Mucosa of descending colon (tissue), 3 donors: ENCODE results near the gene SMTNL2. TPM values are rescaled to one million over a fixed set of nuclear protein-coding genes. Genes with fewer than 3 reads are reported as not detected.

Experiments used
- ATAC-seq: fragments of 200-7000 bp; cut with Tn5 transposase; one replicate; pipeline ENCODE4 v1.9.1; 2020; ENCODE audit warnings: mild to moderate bottlenecking, moderate library complexity
- DNase-seq, 3 donors: peaks; one replicate each; pipeline ENCODE4 v3.0.0-alpha.2; 2020
- H3K36me3 ChIP-seq: fragments of 200-600 bp; one replicate; pipeline ENCODE4 v1.8.0; 2021; ENCODE audit warnings: low read depth, mild to moderate bottlenecking
- H3K4me1 ChIP-seq: fragments of 200-600 bp; one replicate; pipeline ENCODE4 v1.8.0; 2021; ENCODE audit warnings: low read depth, mild to moderate bottlenecking
- H3K4me3 ChIP-seq: fragments of 200-600 bp; one replicate; pipeline ENCODE4 v1.8.0; 2021; ENCODE audit warnings: mild to moderate bottlenecking
- H3K9me3 ChIP-seq: fragments of 200-600 bp; one replicate; pipeline ENCODE4 v1.8.0; 2021; ENCODE audit warnings: mild to moderate bottlenecking
- intact Hi-C, 2 donors: fragments of 100-400 bp; cut with DNase I in 1 of 2; cut with micrococcal nuclease in 1 of 2; formaldehyde crosslinking; loops; one replicate each; pipeline versions ENCODE4 v1.11.0 to v1.11.1; 2022; cut with DNase I, micrococcal nuclease
- total RNA-seq, 3 donors: library from RNA; stranded (reverse); fragmentation: NEBNext Ultra II Directional in 2 of 3; extraction: Animal tissue kit (Norgen Biotek cat#: 25700) in 2 of 3; gene quantifications; one replicate each; pipeline versions ENCODE4 v1.2.1 to v1.2.4, GENCODE V29; 2021 to 2023
- TF ChIP-seq, protein P1 (sequence below): fragments of 200-600 bp; IDR thresholded peaks from one replicate; pipeline ENCODE4 v1.8.0; 2022; ENCODE audit warnings: antibody characterized with exemption, mild to moderate bottlenecking
- donor health status: DM: no; HTN: no; CAD: no; lungs with moderate emphysema.
- donor health status: DM: no; HTN: no; CAD: no.
- donor health status: DM: no; HTN: yes; CAD: no.

Gene SMTNL2
- total RNA-seq, 3 donors from 2014 or later: 0.12 to 1.5 (median 1.1) TPM

DNA sequence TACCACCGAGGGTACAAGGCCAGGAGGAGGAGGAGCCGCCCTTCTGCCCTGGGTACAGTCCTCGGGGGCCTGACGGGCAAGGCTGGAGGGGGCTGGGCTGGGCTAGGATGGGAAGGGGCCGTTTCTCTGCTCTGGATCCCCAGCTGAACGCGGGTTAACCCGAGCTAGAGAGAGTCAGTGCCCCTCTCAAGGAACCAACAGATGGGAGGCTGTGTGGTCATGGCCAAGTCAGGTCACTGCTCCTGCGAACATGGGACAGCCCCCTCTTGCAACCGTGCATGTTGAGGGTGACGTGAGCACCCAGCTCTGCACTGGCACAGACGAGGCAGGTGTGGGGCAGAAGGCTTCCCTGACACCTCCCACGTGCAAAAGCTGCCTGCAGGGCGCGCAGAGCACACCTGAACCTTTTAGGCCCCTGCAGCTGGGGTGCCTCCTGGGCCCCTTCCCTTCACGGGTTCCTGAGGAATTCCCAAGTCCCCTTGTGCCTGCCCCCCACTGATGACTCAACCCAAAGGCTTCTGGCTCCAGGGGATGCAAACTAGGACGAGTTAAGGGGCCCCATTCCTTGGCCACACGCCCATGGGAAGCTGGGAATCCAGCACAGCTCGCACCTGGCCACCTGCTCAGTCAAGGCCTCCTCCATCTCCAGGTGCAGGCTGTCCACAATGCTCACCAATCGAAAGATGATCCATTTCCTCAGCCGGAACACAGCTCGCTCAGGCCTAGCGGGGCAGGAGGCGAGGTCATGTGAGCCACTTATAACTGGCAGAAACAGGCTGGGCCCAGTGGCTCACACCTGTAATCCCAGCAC, 35.4 kb upstream of the SMTNL2 start:
- Histone ChIP-seq H3K36me3 (no peaks in the 10 kb centered on the region), H3K4me3 (no peak overlapping the region), H3K4me1 (peaks cover 1% of the 10 kb centered on the region), H3K9me3 (no peaks in the 10 kb centered on the region)
- no peak for ATAC-seq
- TF ChIP-seq, protein P1, sequence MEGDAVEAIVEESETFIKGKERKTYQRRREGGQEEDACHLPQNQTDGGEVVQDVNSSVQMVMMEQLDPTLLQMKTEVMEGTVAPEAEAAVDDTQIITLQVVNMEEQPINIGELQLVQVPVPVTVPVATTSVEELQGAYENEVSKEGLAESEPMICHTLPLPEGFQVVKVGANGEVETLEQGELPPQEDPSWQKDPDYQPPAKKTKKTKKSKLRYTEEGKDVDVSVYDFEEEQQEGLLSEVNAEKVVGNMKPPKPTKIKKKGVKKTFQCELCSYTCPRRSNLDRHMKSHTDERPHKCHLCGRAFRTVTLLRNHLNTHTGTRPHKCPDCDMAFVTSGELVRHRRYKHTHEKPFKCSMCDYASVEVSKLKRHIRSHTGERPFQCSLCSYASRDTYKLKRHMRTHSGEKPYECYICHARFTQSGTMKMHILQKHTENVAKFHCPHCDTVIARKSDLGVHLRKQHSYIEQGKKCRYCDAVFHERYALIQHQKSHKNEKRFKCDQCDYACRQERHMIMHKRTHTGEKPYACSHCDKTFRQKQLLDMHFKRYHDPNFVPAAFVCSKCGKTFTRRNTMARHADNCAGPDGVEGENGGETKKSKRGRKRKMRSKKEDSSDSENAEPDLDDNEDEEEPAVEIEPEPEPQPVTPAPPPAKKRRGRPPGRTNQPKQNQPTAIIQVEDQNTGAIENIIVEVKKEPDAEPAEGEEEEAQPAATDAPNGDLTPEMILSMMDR: no peak
- DNase-seq: peak in 2 of 3 donors; percentile 14 to 25
- intact Hi-C loops: no loop called here

DNA sequence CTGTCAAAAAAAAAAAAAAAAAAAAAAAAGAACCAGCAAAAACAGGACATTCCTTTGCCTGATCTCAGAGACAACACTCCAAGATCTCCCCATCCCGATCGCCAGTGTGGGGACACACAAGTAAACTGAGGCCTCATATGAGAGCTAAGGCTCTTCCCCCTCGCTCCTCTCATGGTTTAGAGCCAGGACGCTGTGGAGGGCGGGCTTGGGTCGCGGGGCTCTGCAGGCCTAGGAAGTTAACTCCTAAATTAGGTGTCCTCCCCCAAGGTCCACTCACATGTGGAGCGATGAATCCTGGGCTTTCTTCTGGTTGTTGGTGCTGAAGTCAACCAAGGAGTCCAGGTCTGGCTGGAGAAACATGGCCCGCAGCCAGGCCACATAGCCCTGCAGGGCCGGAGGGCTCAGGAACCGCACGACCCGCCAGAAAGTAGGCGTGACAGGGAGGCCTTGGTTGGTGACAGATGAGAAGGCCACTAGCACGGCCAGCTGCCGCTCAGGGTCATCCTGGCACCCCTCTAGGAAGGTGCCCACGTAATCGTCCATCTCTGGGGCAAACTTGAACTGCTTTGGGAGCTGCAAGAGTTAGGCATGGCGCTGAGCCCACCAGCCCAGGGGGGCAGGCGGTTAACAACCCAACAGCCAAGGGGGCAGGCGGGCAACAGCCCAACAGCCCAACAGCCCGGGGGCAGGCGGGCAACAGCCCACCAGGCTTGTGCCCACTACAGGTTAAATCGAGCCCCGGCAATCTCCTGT, 34.4 kb upstream of the SMTNL2 start:
- Histone ChIP-seq H3K9me3 (no peaks in the 10 kb centered on the region), H3K4me3 (no peak overlapping the region), H3K4me1 (peaks cover 10% of the 10 kb centered on the region), H3K36me3 (no peaks in the 10 kb centered on the region)
- intact Hi-C loops: no loop called here
- TF ChIP-seq, protein P1: no peak
- no peak for ATAC-seq
- DNase-seq: peak in 1 of 3 donors; percentile 29

DNA sequence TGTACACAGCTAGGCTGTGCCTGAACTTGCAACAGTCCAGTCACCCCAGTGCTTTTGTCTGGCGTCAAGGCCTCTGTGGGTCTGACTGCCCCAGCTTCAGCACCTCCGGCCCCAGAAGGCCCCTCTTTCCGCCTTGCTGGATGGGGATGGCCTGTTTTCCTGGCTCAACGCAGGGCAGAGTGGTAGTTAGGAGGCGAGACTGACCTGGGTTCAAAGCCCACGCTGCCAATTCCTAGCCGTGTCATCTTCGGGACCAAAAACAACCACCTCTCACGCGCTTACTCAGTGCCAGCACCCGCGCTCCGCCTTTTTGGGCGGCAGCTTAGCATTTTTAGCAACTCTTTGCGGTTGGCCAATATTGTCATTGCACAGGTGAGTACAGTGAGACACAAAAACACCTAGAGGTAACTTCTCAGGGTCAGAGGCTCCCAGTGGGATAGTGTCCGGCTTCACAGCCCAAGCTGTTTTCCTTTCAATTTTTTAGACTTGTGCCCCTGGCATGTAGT, 33.7 kb upstream of the SMTNL2 start:
- TF ChIP-seq, protein P1: no peak
- DNase-seq (peak in 2 of 3 donors; percentile 20 to 35), ATAC-seq (no peak)
- Histone ChIP-seq H3K36me3 (no peaks in the 10 kb centered on the region), H3K4me1 (peaks cover 10% of the 10 kb centered on the region), H3K9me3 (no peaks in the 10 kb centered on the region), H3K4me3 (no peak overlapping the region)
- intact Hi-C loops: no loop called here

DNA sequence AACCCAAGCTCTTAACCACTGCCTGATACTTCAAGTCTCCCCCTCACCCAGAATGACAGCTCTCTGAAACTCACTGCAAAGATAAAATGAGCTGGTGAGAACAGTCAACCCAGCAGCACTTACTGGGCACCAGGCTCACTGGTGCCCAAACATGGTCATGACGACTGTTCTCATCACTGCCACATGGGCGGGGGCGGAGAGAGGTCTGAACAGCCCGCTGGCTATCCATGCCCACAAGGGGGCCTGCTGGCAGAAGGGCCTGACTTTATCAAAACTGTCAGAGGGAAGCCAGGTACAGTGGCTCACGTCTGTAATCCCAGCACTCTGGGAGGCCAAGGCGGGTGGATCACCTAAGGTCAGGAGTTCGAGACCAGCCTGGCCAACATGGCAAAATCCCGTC, 33.2 kb upstream of the SMTNL2 start:
- DNase-seq (peak in 1 of 3 donors; percentile 23), ATAC-seq (no peak)
- Histone ChIP-seq H3K4me1 (peaks cover 15% of the 10 kb centered on the region), H3K9me3 (no peaks in the 10 kb centered on the region), H3K36me3 (no peaks in the 10 kb centered on the region), H3K4me3 (no peak overlapping the region)
- intact Hi-C loops: no loop called here
- TF ChIP-seq, protein P1: no peak

DNA sequence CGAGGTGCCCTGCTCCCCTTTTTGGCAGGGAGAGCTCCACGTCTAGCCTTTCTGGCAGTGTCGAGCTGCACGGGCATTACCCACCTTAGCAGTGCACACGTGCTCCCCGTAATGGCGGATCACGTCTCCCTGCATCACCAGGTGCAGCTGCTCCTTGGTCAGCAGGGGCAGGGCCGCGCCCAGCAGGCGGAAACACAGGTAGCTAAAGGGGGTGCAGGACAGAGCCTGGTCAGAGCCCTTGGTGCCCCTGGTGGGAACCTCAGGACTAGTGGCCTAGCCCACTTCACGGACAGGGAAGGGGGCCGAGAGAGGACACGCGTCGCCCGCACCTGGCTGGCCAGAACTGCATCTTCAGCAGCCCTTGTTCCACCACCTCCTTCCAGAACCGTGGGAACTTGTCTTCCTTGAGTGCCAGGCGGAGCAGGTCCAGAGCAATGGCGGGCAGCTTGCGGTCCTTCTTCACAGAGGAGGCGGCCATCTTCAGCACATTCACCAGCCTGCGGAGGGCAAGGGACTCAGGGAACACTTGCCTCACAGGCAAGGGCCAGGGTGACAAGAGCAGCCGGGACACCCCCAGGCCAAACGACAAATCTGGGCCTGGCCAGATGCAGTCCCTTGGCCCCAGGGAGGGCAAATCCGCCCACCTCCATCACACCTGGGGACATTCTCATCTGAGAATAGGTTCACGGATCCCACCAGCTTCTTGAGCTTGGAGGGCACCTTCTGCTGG, 32.4 kb upstream of the SMTNL2 start:
- TF ChIP-seq, protein P1: no peak
- H3K4me1 ChIP-seq: peaks cover 15% of the 10 kb centered on the region
- H3K4me3 ChIP-seq: no peak overlapping the region
- intact Hi-C loops: no loop called here
- DNase-seq (peak in 1 of 3 donors; percentile 25), ATAC-seq (no peak)
- no peaks in the 10 kb centered on the region for H3K36me3 ChIP-seq
- no peaks in the 10 kb centered on the region for H3K9me3 ChIP-seq
